Uterus (tissue), 2 donors: ENCODE data around the gene SASH1.

Experiments used
- CTCF ChIP-seq, 4 experiments: fragments of 200-600 bp in 2 of 4; fragments of 450-650 bp in 2 of 4; sonication (generic) in 2 of 4; IDR thresholded peaks; one replicate each; pipeline ENCODE4 v1.5.1; 2016 to 2019; ENCODE audit warnings: antibody characterized with exemption in 4 of 4, mild to moderate bottlenecking in 2 of 4, moderate library complexity in 1 of 4
- POLR2A ChIP-seq, 2 donors: fragments of 450-650 bp; IDR thresholded peaks; one replicate each; pipeline ENCODE4 v1.6.1; 2016; ENCODE audit warnings: antibody characterized with exemption in 2 of 2, mild to moderate bottlenecking in 1 of 2, moderate library complexity in 1 of 2

- no peak for TF ChIP-seq CTCF (IDR thresholded peaks at IDR 0.05)
- TF ChIP-seq POLR2A (IDR thresholded peaks at IDR 0.05): no peak
Observed at GRCh38 chr6:148524976-148525375, 182.3 kb downstream of the SASH1 start.
